Fibroblast of villous mesenchyme (primary cell): ENCODE measurements around the gene CMYA5. TPM values are rescaled to one million over a fixed set of nuclear protein-coding genes. Genes with fewer than 3 reads are reported as not detected.

Experiments used
- DNase-seq: peaks from one replicate; pipeline ENCODE4 v3.0.0-alpha.2; 2010; ENCODE audit warnings: low read depth
- H3K4me3 ChIP-seq: 2 replicates; pipeline ENCODE4 v1.5.1; 2011; ENCODE audit warnings: low read depth, mild to moderate bottlenecking, low read length
- CTCF ChIP-seq: IDR thresholded peaks from 2 replicates; pipeline ENCODE4 v1.5.1; 2012; ENCODE audit warnings: low read depth, mild to moderate bottlenecking, low read length; ENCODE audit not compliant: insufficient read depth
- total RNA-seq: library from RNA; depleted of rRNA; stranded (reverse); fragments of >200 nt; gene quantifications from 2 replicates; pipeline ENCODE4 v1.2.3, GENCODE V29; 2012

The CMYA5 gene
- total RNA-seq, 1 donor = 1.7 TPM

GRCh38 chr5:79743846-79744605 is 54.4 kb downstream of the CMYA5 start:
- H3K4me3 ChIP-seq = no peak overlapping the region
- DNase-seq = no peak
- no peak for TF ChIP-seq CTCF

- TF ChIP-seq CTCF = no peak
- no peak for DNase-seq
- H3K4me3 ChIP-seq = no peak overlapping the region
Observed at GRCh38 chr5:79745255-79745654, 55.6 kb downstream of the CMYA5 start.

GRCh38 chr5:79746642-79747569 is 57.3 kb downstream of the CMYA5 start:
- no peak for DNase-seq
- no peak overlapping the region for H3K4me3 ChIP-seq
- no peak for TF ChIP-seq CTCF

GRCh38 chr5:79750611-79751510 is 61.2 kb downstream of the CMYA5 start:
- TF ChIP-seq CTCF = no peak
- no peak for DNase-seq
- no peak overlapping the region for H3K4me3 ChIP-seq

GRCh38 chr5:79753092-79753491 is 63.5 kb downstream of the CMYA5 start:
- no peak for TF ChIP-seq CTCF
- DNase-seq = no peak
- no peak overlapping the region for H3K4me3 ChIP-seq
